Neuron (in vitro differentiated cells): ENCODE data around the gene CPM.

Experiments used
- H2AFZ ChIP-seq: one replicate; pipeline ENCODE4 v1.6.1; 2013; ENCODE audit warnings: low read depth, mild to moderate bottlenecking, inconsistent platforms, low read length, moderate library complexity
- H3K27me3 ChIP-seq: one replicate; pipeline ENCODE4 v1.6.1; 2013; ENCODE audit warnings: low read length; ENCODE audit not compliant: insufficient read depth
- H3K36me3 ChIP-seq: one replicate; pipeline ENCODE4 v1.6.1; 2013; ENCODE audit warnings: low read length; ENCODE audit not compliant: insufficient read depth
- H3K4me1 ChIP-seq: one replicate; pipeline ENCODE4 v1.6.1; 2013; ENCODE audit warnings: low read length; ENCODE audit not compliant: insufficient read depth
- H3K4me3 ChIP-seq: 2 replicates; pipeline ENCODE4 v1.5.1; 2013; ENCODE audit warnings: mild to moderate bottlenecking, low read length, moderate library complexity
- H3K9me3 ChIP-seq: one replicate; pipeline ENCODE4 v1.6.1; 2013; ENCODE audit warnings: low read length

Gene CPM

GRCh38 chr12:68911197-68911718, 21.7 kb downstream of the CPM start:
- Histone ChIP-seq H2AFZ (no peak overlapping the region), H3K4me3 (no peak overlapping the region), H3K9me3 (no peaks in the 10 kb centered on the region), H3K36me3 (no peaks in the 10 kb centered on the region), H3K27me3 (no peaks in the 10 kb centered on the region), H3K4me1 (no peaks in the 10 kb centered on the region)

DNA sequence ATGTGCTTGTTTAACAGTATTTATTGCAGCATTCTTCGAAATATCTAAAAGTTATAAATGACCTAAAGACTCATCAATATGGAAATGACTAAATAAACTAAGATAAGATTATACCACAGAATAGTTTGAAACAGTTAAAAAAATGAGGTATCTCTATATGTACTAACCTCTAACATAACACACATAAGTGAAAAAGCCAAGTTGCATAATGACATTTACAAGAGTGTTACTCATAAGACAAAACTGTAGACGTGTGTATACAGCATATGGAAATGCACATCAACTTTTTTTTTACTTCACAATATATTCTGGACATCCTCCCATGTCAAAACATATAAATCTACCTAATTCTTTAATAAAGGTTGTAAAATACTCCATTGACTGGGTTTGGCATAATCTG, 22.8 kb downstream of the CPM start:
- H3K4me1 ChIP-seq: no peaks in the 10 kb centered on the region
- H3K4me3 ChIP-seq: no peak overlapping the region
- H3K36me3 ChIP-seq: no peaks in the 10 kb centered on the region
- H2AFZ ChIP-seq: no peak overlapping the region
- H3K27me3 ChIP-seq: no peaks in the 10 kb centered on the region
- H3K9me3 ChIP-seq: no peaks in the 10 kb centered on the region

GRCh38 chr12:68908076-68908475, 24.9 kb downstream of the CPM start:
- Histone ChIP-seq H3K9me3 (no peaks in the 10 kb centered on the region), H3K27me3 (no peaks in the 10 kb centered on the region), H3K4me1 (no peaks in the 10 kb centered on the region), H3K36me3 (no peaks in the 10 kb centered on the region), H3K4me3 (no peak overlapping the region), H2AFZ (no peak overlapping the region)

DNA sequence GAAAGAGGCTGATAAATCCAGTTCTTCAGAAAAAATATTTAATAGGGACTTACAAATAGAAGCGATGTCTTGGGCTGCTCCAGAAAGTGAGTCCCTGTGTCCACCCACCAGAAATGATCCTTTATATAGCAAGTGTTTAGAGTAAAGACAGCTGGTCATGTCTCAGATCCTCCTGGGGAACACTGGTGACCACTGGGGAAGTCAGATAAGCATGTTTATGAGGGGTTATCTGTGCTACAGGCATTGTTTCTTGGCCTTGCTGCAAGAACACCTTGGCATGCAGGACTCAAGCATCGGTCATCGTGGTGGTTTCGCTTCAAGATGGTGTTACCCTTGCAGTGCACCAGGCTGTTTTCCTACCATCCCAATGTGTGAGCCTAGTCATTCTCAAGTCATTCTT, 27.2 kb downstream of the CPM start:
- no peak overlapping the region for H2AFZ ChIP-seq
- no peaks in the 10 kb centered on the region for H3K4me1 ChIP-seq
- no peak overlapping the region for H3K4me3 ChIP-seq
- H3K27me3 ChIP-seq: no peaks in the 10 kb centered on the region
- no peaks in the 10 kb centered on the region for H3K36me3 ChIP-seq
- H3K9me3 ChIP-seq: no peaks in the 10 kb centered on the region

DNA sequence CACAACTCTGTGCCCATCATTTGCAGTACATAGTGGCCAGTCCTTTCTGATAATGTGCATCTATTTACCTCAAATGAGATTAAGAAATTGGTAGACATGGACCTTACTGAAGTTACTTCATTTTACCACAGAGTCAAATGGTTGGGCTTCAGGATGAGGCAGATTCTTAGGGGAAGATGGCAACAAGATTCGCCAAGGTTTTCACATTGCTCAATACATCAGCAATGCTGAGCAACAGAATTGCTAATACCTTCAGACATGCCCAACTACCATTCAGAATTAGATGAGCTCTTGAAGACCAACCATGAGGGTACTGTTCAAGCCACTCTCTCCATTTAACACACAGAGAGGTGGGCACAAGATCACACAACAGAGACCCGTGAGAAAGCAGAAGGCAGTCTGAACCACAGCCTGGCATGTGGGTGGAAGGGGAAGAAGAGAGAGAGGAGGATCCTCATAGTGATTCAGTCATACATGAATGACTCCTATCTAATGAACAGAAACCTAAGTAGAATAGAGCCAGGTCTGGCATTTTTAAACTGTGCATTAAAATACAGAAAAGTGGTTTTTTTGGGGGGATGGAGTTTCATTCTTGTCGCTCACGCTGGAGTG, 28.5 kb downstream of the CPM start:
- no peaks in the 10 kb centered on the region for H3K9me3 ChIP-seq
- no peak overlapping the region for H2AFZ ChIP-seq
- no peaks in the 10 kb centered on the region for H3K4me1 ChIP-seq
- H3K4me3 ChIP-seq: no peak overlapping the region
- no peaks in the 10 kb centered on the region for H3K36me3 ChIP-seq
- no peaks in the 10 kb centered on the region for H3K27me3 ChIP-seq

DNA sequence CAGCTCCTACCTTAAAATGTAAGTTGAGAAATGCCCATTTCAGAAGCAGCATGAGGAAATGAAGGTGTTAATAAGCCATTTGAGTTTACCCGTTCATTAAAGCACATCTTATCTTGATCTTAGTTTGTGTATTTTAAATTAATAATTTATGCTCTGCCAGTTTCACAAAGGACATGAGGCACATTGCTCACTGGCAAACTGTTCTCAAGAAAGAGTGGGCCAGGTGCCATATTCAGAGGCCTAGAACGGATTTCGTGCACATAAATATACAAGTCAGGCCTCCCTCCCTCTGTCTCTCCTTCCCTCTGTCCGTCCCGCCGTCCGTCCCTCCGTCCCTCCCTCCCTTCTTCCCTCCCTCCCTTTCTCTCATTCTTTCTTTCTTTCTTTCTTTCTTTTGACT, 29.5 kb downstream of the CPM start:
- no peak overlapping the region for H2AFZ ChIP-seq
- H3K4me1 ChIP-seq: no peaks in the 10 kb centered on the region
- no peaks in the 10 kb centered on the region for H3K36me3 ChIP-seq
- H3K27me3 ChIP-seq: no peaks in the 10 kb centered on the region
- H3K9me3 ChIP-seq: no peaks in the 10 kb centered on the region
- H3K4me3 ChIP-seq: no peak overlapping the region

GRCh38 chr12:68901551-68901950, 31.4 kb downstream of the CPM start:
- Histone ChIP-seq H3K9me3 (no peaks in the 10 kb centered on the region), H3K36me3 (no peaks in the 10 kb centered on the region), H2AFZ (no peak overlapping the region), H3K4me3 (no peak overlapping the region), H3K27me3 (no peaks in the 10 kb centered on the region), H3K4me1 (no peaks in the 10 kb centered on the region)

DNA sequence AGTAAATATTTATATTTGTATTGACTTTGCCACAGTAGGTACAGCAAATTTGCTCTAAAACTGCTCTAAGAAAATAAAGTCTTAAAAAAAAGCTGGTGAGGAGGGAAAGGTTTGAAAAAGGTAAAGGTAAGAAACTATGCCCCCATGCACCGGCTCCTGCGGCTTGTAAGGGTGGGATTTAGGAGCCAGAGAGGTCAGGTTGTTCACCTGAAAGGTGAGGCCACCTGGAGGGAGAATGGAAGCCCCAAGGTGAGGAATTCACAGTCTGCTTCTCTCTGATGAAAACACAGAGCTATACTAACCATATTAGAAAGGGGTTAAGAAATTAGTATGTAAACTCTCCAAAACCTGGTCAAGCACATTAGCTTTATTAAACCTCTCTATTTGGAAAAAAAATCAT, 31.8 kb downstream of the CPM start:
- H3K36me3 ChIP-seq: no peaks in the 10 kb centered on the region

DNA sequence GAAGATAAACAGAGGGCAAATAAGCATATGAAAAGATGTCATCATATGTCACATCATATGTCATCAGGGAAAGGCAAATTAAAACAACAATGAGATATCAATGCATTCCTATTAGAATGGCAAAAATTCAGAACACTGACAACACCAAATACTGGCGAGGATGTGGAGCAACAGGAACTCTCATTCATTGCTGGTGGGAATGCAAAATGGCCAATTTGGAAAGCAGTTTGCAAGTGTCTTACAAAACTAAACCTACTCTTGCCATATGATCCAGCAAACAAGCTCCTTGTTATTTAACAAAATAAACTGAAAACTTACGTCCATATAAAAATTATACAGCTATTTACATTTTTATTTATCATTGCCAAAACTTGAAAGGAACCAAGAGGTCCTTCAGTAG, 32.7 kb downstream of the CPM start:
- no peaks in the 10 kb centered on the region for H3K4me1 ChIP-seq
- H2AFZ ChIP-seq: no peak overlapping the region
- H3K9me3 ChIP-seq: no peaks in the 10 kb centered on the region
- no peaks in the 10 kb centered on the region for H3K36me3 ChIP-seq
- no peaks in the 10 kb centered on the region for H3K27me3 ChIP-seq
- H3K4me3 ChIP-seq: no peak overlapping the region

More for the DNA sequence above, 31.8 kb downstream of the CPM start:
- Histone ChIP-seq H3K27me3 (no peaks in the 10 kb centered on the region), H3K4me1 (no peaks in the 10 kb centered on the region), H3K4me3 (no peak overlapping the region), H2AFZ (no peak overlapping the region), H3K9me3 (no peaks in the 10 kb centered on the region)

GRCh38 chr12:68899251-68899771, 33.7 kb downstream of the CPM start:
- Histone ChIP-seq H3K9me3 (no peaks in the 10 kb centered on the region), H2AFZ (no peak overlapping the region), H3K4me3 (no peak overlapping the region), H3K27me3 (no peaks in the 10 kb centered on the region), H3K4me1 (no peaks in the 10 kb centered on the region), H3K36me3 (no peaks in the 10 kb centered on the region)

DNA sequence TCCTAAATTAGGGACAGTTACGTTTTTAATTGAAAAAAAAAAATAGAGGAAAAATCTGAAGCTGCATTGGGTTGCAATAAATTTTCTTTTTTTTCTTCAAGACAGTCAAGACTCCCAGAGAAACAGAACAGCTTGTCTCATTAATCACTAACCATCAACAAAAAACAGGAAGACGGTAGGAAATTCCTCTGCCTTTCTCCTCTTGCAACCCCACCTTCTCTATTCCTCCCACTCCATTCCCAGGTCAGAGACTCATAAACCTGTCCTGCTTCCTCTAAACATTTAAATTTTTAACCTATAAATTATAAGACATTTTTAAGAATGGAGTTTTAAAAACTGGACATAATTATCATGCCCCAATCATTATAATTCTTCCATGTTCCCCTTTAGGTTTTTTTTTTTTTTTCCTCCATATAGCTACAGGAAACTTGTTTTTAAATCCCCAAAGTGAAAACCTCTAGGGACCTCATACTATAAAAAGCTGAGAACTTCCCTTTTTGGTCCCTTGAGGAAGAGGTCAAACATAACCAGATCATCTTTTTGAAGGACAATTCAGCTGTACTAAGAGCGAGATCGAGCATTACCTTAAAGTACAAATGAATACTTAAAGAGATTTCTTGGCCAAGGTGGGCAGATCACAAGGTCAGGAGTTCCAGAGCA, 36.0 kb downstream of the CPM start:
- Histone ChIP-seq H3K4me3 (no peak overlapping the region), H2AFZ (no peak overlapping the region), H3K4me1 (no peaks in the 10 kb centered on the region), H3K9me3 (no peaks in the 10 kb centered on the region), H3K27me3 (no peaks in the 10 kb centered on the region), H3K36me3 (no peaks in the 10 kb centered on the region)

DNA sequence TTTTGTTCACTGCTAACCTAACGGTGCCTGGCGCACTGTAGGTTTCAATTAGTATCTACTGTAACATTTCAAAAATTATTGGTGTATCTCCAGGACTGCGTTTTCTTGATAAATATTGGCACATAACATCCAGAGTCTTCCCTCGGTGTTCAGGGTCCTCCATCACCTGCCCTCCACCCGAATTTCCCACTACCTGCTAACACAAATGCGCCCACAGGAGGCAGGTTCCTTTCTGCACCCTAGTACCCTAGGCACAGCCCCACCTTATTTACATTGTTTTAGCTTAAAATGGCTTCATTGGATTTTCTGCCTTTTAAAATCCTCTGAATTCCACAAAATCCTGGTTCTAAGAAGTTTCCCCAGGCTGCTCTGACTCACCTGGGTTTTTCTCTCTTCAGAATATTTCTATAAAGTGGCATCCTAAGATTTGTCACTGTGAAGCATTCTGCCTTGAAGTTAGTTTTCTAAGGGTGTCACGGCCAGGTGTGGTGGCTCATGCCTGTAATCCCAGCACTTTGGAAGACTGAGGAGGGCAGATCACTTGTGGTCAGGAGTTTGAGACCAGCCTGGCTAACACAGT, 38.6 kb downstream of the CPM start:
- Histone ChIP-seq H3K4me3 (no peak overlapping the region), H3K36me3 (no peaks in the 10 kb centered on the region), H3K27me3 (no peaks in the 10 kb centered on the region), H2AFZ (no peak overlapping the region), H3K9me3 (no peaks in the 10 kb centered on the region), H3K4me1 (no peaks in the 10 kb centered on the region)

DNA sequence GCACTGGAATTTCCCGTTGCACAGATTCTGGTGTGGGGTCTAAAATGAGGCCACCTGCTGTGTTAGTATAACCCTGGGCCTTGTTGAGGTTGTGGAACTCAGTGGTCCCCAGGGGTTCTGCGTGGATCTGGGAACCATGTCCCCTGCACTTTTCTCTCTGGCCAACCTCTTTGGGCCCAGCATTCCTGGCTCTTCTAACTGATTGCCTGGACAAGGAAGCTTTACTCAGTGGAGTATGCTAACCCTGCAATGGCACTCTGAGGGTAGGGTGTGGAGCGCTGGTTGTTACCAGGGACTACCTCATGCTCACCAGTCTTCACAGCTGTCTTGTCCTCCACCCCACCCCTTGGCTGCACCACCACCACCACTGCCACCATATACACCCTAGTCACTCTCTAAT, 39.2 kb downstream of the CPM start:
- no peak overlapping the region for H3K4me3 ChIP-seq
- H3K9me3 ChIP-seq: no peaks in the 10 kb centered on the region
- H2AFZ ChIP-seq: no peak overlapping the region
- H3K4me1 ChIP-seq: no peaks in the 10 kb centered on the region
- no peaks in the 10 kb centered on the region for H3K36me3 ChIP-seq
- H3K27me3 ChIP-seq: no peaks in the 10 kb centered on the region
